Spinal cord (tissue), 10 donors: Measurements from ENCODE around the gene GPR153. TPM values are rescaled to one million over a fixed set of nuclear protein-coding genes. Genes with fewer than 3 reads are reported as not detected.
"Not testable (repeated sequence)": the region's sequence is repeated elsewhere in the genome, so short reads cannot be mapped to it uniquely, and the experiment has no call there.

ENCODE experiments used
- DNase-seq, 6 donors: peaks; one replicate each; pipeline versions ENCODE4 v3.0.0 to v3.0.0-alpha.2; 2013 to 2015; ENCODE audit warnings: low spot score in 6 of 6, low read depth in 4 of 6
- H3K27ac ChIP-seq: one replicate; pipeline ENCODE4 v1.5.1; 2013; ENCODE audit warnings: low read depth, low read length, control low read depth
- H3K27me3 ChIP-seq: one replicate; pipeline ENCODE4 v1.6.1; 2013; ENCODE audit warnings: low read length; ENCODE audit not compliant: control insufficient read depth, insufficient read depth
- H3K36me3 ChIP-seq: one replicate; pipeline ENCODE4 v1.6.1; 2013; ENCODE audit warnings: low read length; ENCODE audit not compliant: control insufficient read depth, insufficient read depth
- H3K4me1 ChIP-seq: one replicate; pipeline ENCODE4 v1.6.1; 2013; ENCODE audit warnings: low read length; ENCODE audit not compliant: control insufficient read depth, insufficient read depth
- H3K4me3 ChIP-seq: one replicate; pipeline ENCODE4 v1.5.1; 2013; ENCODE audit warnings: low read depth, low read length, control low read depth
- H3K9me3 ChIP-seq: one replicate; pipeline ENCODE4 v1.6.1; 2013; ENCODE audit warnings: low read length; ENCODE audit not compliant: control insufficient read depth, insufficient read depth
- WGBS: methylation state at CpG from one replicate; pipeline ENCODE4 v1.1.5; 2013; ENCODE audit warnings: missing lambda C conversion rate; ENCODE audit not compliant: insufficient coverage; 5-methylcytosine and 5-hydroxymethylcytosine counted together
- polyA plus RNA-seq, 2 donors: library from polyadenylated mRNA; unstranded; fragments of 120-200 nt; gene quantifications; one replicate each; pipeline ENCODE4 v1.2.1, GENCODE V29; 2013; ENCODE audit not compliant: insufficient read length in 2 of 2
- total RNA-seq, 2 donors: library from RNA; depleted of rRNA in 1 of 2; stranded (reverse); fragments of 120-200 nt in 1 of 2; fragments of >200 nt in 1 of 2; gene quantifications; one replicate each; pipeline versions ENCODE4 v1.2.3 to v1.2.4, GENCODE V29; 2013 to 2014
- donor health status: healthy.

GPR153 gene
- total and polyA plus RNA-seq, 4 donors: 9.3 to 49.5 (median 27.6) TPM

- H3K27ac ChIP-seq: no peak overlapping the region
- DNase-seq: no peak
- H3K4me1 ChIP-seq: no peaks in the 10 kb centered on the region
- H3K9me3 ChIP-seq: no peaks in the 10 kb centered on the region
- peaks cover 62% of the 10 kb centered on the region for H3K36me3 ChIP-seq
- no peaks in the 10 kb centered on the region for H3K27me3 ChIP-seq
- 92% methylated on average over 8 of the region's 8 CpGs for WGBS
- no peak overlapping the region for H3K4me3 ChIP-seq
Observed at GRCh38 chr1:6220236-6220635, 40.7 kb downstream of the GPR153 start.

GRCh38 chr1:6219641-6220040 is 41.3 kb downstream of the GPR153 start:
- H3K36me3 ChIP-seq: peaks cover 58% of the 10 kb centered on the region
- H3K4me1 ChIP-seq, H3K4me3 ChIP-seq, H3K27ac ChIP-seq, DNase-seq, H3K27me3 ChIP-seq, H3K9me3 ChIP-seq: not testable (repeated sequence)
- 86% methylated on average over 7 of the region's 11 CpGs for WGBS

- DNase-seq: peak in 1 of 6 donors; percentile 50
- no peak overlapping the region for H3K27ac ChIP-seq
- no peaks in the 10 kb centered on the region for H3K4me1 ChIP-seq
- H3K27me3 ChIP-seq: no peaks in the 10 kb centered on the region
- H3K36me3 ChIP-seq: peaks cover 49% of the 10 kb centered on the region
- H3K4me3 ChIP-seq: no peak overlapping the region
- WGBS: 86% methylated on average over 14 of the region's 16 CpGs
- H3K9me3 ChIP-seq: no peaks in the 10 kb centered on the region
Observed at GRCh38 chr1:6218375-6219164, 42.3 kb downstream of the GPR153 start.

- Histone ChIP-seq H3K9me3 (no peaks in the 10 kb centered on the region), H3K36me3 (peaks cover 50% of the 10 kb centered on the region), H3K4me1 (peaks cover 24% of the 10 kb centered on the region), H3K27ac (no peak overlapping the region), H3K4me3 (no peak overlapping the region), H3K27me3 (peaks cover 13% of the 10 kb centered on the region)
- 91% methylated on average over 12 of the region's 20 CpGs for WGBS
- DNase-seq: no peak
Observed at GRCh38 chr1:6212193-6212959, 48.5 kb downstream of the GPR153 start.

GRCh38 chr1:6211731-6212130 is 49.2 kb downstream of the GPR153 start:
- H3K27ac ChIP-seq: no peak overlapping the region
- H3K4me1 ChIP-seq: peaks cover 25% of the 10 kb centered on the region
- no peaks in the 10 kb centered on the region for H3K9me3 ChIP-seq
- no peak for DNase-seq
- no peak overlapping the region for H3K4me3 ChIP-seq
- 89% methylated on average over 13 of the region's 16 CpGs for WGBS
- H3K27me3 ChIP-seq: peaks cover 19% of the 10 kb centered on the region
- H3K36me3 ChIP-seq: peaks cover 50% of the 10 kb centered on the region

GRCh38 chr1:6210591-6211355 is 50.1 kb downstream of the GPR153 start:
- H3K36me3 ChIP-seq: peaks cover 45% of the 10 kb centered on the region
- DNase-seq: no peak
- H3K4me1 ChIP-seq: peaks cover 35% of the 10 kb centered on the region
- peaks cover 29% of the 10 kb centered on the region for H3K27me3 ChIP-seq
- H3K4me3 ChIP-seq: no peak overlapping the region
- no peaks in the 10 kb centered on the region for H3K9me3 ChIP-seq
- no peak overlapping the region for H3K27ac ChIP-seq
- 90% methylated on average over 24 of the region's 29 CpGs for WGBS

- Histone ChIP-seq H3K4me3 (peak overlapping the region; percentile 22), H3K4me1 (peaks cover 43% of the 10 kb centered on the region), H3K36me3 (peaks cover 41% of the 10 kb centered on the region), H3K27me3 (peaks cover 34% of the 10 kb centered on the region), H3K27ac (no peak overlapping the region), H3K9me3 (no peaks in the 10 kb centered on the region)
- peak in 1 of 6 donors; percentile 5 for DNase-seq
- WGBS: 74% methylated on average over 14 of the region's 17 CpGs
Observed at GRCh38 chr1:6209661-6210580, 51.0 kb downstream of the GPR153 start.

GRCh38 chr1:6208723-6209660 is 51.9 kb downstream of the GPR153 start:
- H3K27ac ChIP-seq: no peak overlapping the region
- under 1% methylated on average over 99 of the region's 99 CpGs for WGBS
- DNase-seq: peak in 3 of 6 donors; percentile 55 to 89 (median 84)
- peaks cover 39% of the 10 kb centered on the region for H3K36me3 ChIP-seq
- peaks cover 46% of the 10 kb centered on the region for H3K4me1 ChIP-seq
- H3K4me3 ChIP-seq: peak overlapping the region; percentile 22
- peaks cover 37% of the 10 kb centered on the region for H3K27me3 ChIP-seq
- no peaks in the 10 kb centered on the region for H3K9me3 ChIP-seq
